Measurements from ENCODE around the gene FGF10.

The FGF10 gene

GRCh38 chr5:44389090-44389822, at the start of gene FGF10:
Gene FGF10 (minus strand): TSS chr5:44389420. CDS start chr5:44388682, 738 bp downstream.
- DNase-seq (ENCODE audit: low read depth in 2 of 2) = no peak

- no peak for DNase-seq (ENCODE audit: low read depth in 2 of 2)
These were observed 37.7 kb upstream of the FGF10 start for GRCh38 chr5:44426944-44427343.

- no peak for DNase-seq (ENCODE audit: low read depth in 2 of 2)
These were observed 23.1 kb upstream of the FGF10 start for GRCh38 chr5:44412286-44412685.

- DNase-seq (ENCODE audit: low read depth in 2 of 2) = no peak
These were observed 12.9 kb upstream of the FGF10 start for GRCh38 chr5:44402084-44402483.

- no peak for DNase-seq (ENCODE audit: low read depth in 2 of 2)
These were observed 12.4 kb upstream of the FGF10 start for GRCh38 chr5:44401611-44402010.

- DNase-seq (ENCODE audit: low read depth in 2 of 2) = no peak
These were observed 9.2 kb upstream of the FGF10 start for GRCh38 chr5:44398382-44398781.

- DNase-seq (ENCODE audit: low read depth in 2 of 2) = no peak
These were observed 7.1 kb upstream of the FGF10 start for GRCh38 chr5:44396312-44396711.

GRCh38 chr5:44390351-44390750, 1.1 kb upstream of the FGF10 start:
- DNase-seq (ENCODE audit: low read depth in 2 of 2) = no peak

- DNase-seq (ENCODE audit: low read depth in 2 of 2) = no peak
These were observed 563 bp upstream of the FGF10 start for GRCh38 chr5:44389823-44390143.

GRCh38 chr5:44388321-44389089, 715 bp downstream of the FGF10 start:
- DNase-seq (ENCODE audit: low read depth in 2 of 2) = no peak

GRCh38 chr5:44387921-44388320, 1.3 kb downstream of the FGF10 start:
- DNase-seq (ENCODE audit: low read depth in 2 of 2) = no peak

- no peak for DNase-seq (ENCODE audit: low read depth in 2 of 2)
These were observed 1.8 kb downstream of the FGF10 start for GRCh38 chr5:44387406-44387805.

GRCh38 chr5:44385291-44385900, 3.8 kb downstream of the FGF10 start:
- DNase-seq (ENCODE audit: low read depth in 2 of 2) = no peak

GRCh38 chr5:44384816-44385215, 4.4 kb downstream of the FGF10 start:
- no peak for DNase-seq (ENCODE audit: low read depth in 2 of 2)

GRCh38 chr5:44382894-44383293, 6.3 kb downstream of the FGF10 start:
- DNase-seq (ENCODE audit: low read depth in 2 of 2) = no peak

GRCh38 chr5:44377057-44377456, 12.2 kb downstream of the FGF10 start:
- DNase-seq (ENCODE audit: low read depth in 2 of 2) = no peak

GRCh38 chr5:44372028-44372427, 17.2 kb downstream of the FGF10 start:
- no peak for DNase-seq (ENCODE audit: low read depth in 2 of 2)

- DNase-seq (ENCODE audit: low read depth in 2 of 2) = no peak
These were observed 22.0 kb downstream of the FGF10 start for GRCh38 chr5:44367203-44367602.

GRCh38 chr5:44365345-44365744, 23.9 kb downstream of the FGF10 start:
- no peak for DNase-seq (ENCODE audit: low read depth in 2 of 2)

- no peak for DNase-seq (ENCODE audit: low read depth in 2 of 2)
These were observed 25.1 kb downstream of the FGF10 start for GRCh38 chr5:44364097-44364496.

- DNase-seq (ENCODE audit: low read depth in 2 of 2) = no peak
These were observed 27.7 kb downstream of the FGF10 start for GRCh38 chr5:44361342-44362001.

- DNase-seq (ENCODE audit: low read depth in 2 of 2) = no peak
These were observed 28.3 kb downstream of the FGF10 start for GRCh38 chr5:44360919-44361318.

All from stimulated activated CD4-positive, alpha-beta T cell treated with anti-CD3 and anti-CD28 coated beads, Interleukin-15, amount 100 ng/mL, for 48 hours (primary cell).